Mesenchymal stem cell (in vitro differentiated cells and primary cell): ENCODE measurements around the gene SHANK1.

Experiments used
- DNase-seq: peaks from one replicate; pipeline ENCODE4 v3.0.0-alpha.2; 2013
- H2AFZ ChIP-seq: one replicate; pipeline ENCODE4 v1.6.1; 2013; ENCODE audit warnings: low read depth, mild to moderate bottlenecking, control low read depth, inconsistent platforms, low read length, moderate library complexity
- H2AK5ac ChIP-seq: 2 replicates; pipeline ENCODE4 v1.6.1; 2013; ENCODE audit warnings: low read length, moderate library complexity, mild to moderate bottlenecking, inconsistent platforms; ENCODE audit not compliant: severe bottlenecking
- H2BK120ac ChIP-seq: one replicate; pipeline ENCODE4 v1.6.1; 2013; ENCODE audit warnings: low read depth, mild to moderate bottlenecking, inconsistent platforms, low read length, moderate library complexity
- H2BK12ac ChIP-seq, 2 experiments: one replicate each; pipeline ENCODE4 v1.6.1; 2013; ENCODE audit warnings: inconsistent platforms in 2 of 2, low read length in 2 of 2, mild to moderate bottlenecking in 2 of 2, moderate library complexity in 2 of 2, control low read depth in 1 of 2
- H2BK15ac ChIP-seq: one replicate; pipeline ENCODE4 v1.6.1; 2013; ENCODE audit warnings: mild to moderate bottlenecking, low read depth, inconsistent platforms; ENCODE audit not compliant: poor library complexity, severe bottlenecking
- H2BK5ac ChIP-seq: 2 replicates; pipeline ENCODE4 v1.6.1; 2013; ENCODE audit warnings: low read depth, mild to moderate bottlenecking, low read length, control low read depth, inconsistent platforms; ENCODE audit not compliant: poor library complexity, severe bottlenecking
- H3K14ac ChIP-seq, 2 experiments: one replicate each; pipeline ENCODE4 v1.6.1; 2013; ENCODE audit warnings: inconsistent platforms in 2 of 2, low read length in 2 of 2, control low read depth in 1 of 2, mild to moderate bottlenecking in 1 of 2, moderate library complexity in 1 of 2
- H3K18ac ChIP-seq, 2 experiments: one replicate each; pipeline ENCODE4 v1.6.1; 2013; ENCODE audit warnings: inconsistent platforms in 2 of 2, low read length in 2 of 2, control low read depth in 1 of 2, low read depth in 1 of 2, mild to moderate bottlenecking in 1 of 2
- H3K23ac ChIP-seq, 2 experiments: one replicate each; pipeline ENCODE4 v1.6.1; 2013; ENCODE audit warnings: inconsistent platforms in 2 of 2, low read length in 2 of 2, mild to moderate bottlenecking in 2 of 2, moderate library complexity in 2 of 2, control low read depth in 1 of 2
- H3K27ac ChIP-seq: 2 replicates; pipeline ENCODE4 v1.5.1; 2013; ENCODE audit warnings: mild to moderate bottlenecking, moderate library complexity, low read length, control low read depth, inconsistent platforms; ENCODE audit not compliant: poor library complexity, severe bottlenecking
- H3K27me3 ChIP-seq, 2 experiments: 2 replicates each; pipeline versions ENCODE4 v1.6.1 to v1.7.0; 2013; ENCODE audit warnings: low read length in 2 of 2, mild to moderate bottlenecking in 2 of 2, moderate library complexity in 2 of 2, control low read depth in 1 of 2, inconsistent platforms in 1 of 2; ENCODE audit not compliant: control insufficient read depth in 1 of 2, insufficient read depth in 1 of 2
- H3K36me3 ChIP-seq, 2 experiments: 2 replicates each; pipeline versions ENCODE4 v1.6.1 to v1.7.0; 2013; ENCODE audit warnings: low read length in 2 of 2, control low read depth in 1 of 2, inconsistent platforms in 1 of 2, low read depth in 1 of 2, mild to moderate bottlenecking in 1 of 2; ENCODE audit not compliant: insufficient read depth in 2 of 2, control insufficient read depth in 1 of 2
- H3K4ac ChIP-seq, 2 experiments: one replicate each; pipeline ENCODE4 v1.6.1; 2013; ENCODE audit warnings: inconsistent platforms in 2 of 2, low read length in 2 of 2, mild to moderate bottlenecking in 2 of 2, moderate library complexity in 2 of 2, control low read depth in 1 of 2, low read depth in 1 of 2
- H3K4me1 ChIP-seq: 2 replicates; pipeline ENCODE4 v1.6.1; 2013; ENCODE audit warnings: low read depth, low read length, control low read depth; ENCODE audit not compliant: control insufficient read depth, insufficient read depth
- H3K4me2 ChIP-seq: 2 replicates; pipeline ENCODE4 v1.6.1; 2013; ENCODE audit warnings: low read length, mild to moderate bottlenecking, inconsistent platforms; ENCODE audit not compliant: poor library complexity, severe bottlenecking
- H3K4me3 ChIP-seq, 2 experiments: 2 replicates each; pipeline versions ENCODE4 v1.5.1 to v1.7.0; 2013; ENCODE audit warnings: low read length in 2 of 2, mild to moderate bottlenecking in 2 of 2, control low read depth in 1 of 2, low read depth in 1 of 2; ENCODE audit not compliant: insufficient read depth in 1 of 2
- H3K79me1 ChIP-seq: replicated peaks from 2 replicates; pipeline ENCODE4 v1.6.1; 2013; ENCODE audit warnings: mild to moderate bottlenecking, control low read depth, low read length, inconsistent platforms; ENCODE audit not compliant: poor library complexity, severe bottlenecking
- H3K9ac ChIP-seq: 2 replicates; pipeline ENCODE4 v1.7.0; 2013; ENCODE audit warnings: mild to moderate bottlenecking, low read length, moderate library complexity
- H3K9me3 ChIP-seq: 2 replicates; pipeline ENCODE4 v1.7.0; 2013; ENCODE audit warnings: mild to moderate bottlenecking, low read length; ENCODE audit not compliant: control insufficient read depth
- H4K8ac ChIP-seq: one replicate; pipeline ENCODE4 v1.6.1; 2013; ENCODE audit warnings: inconsistent platforms, mild to moderate bottlenecking, low read length, moderate library complexity
- H4K91ac ChIP-seq: one replicate; pipeline ENCODE4 v1.6.1; 2013; ENCODE audit warnings: mild to moderate bottlenecking, low read length, inconsistent platforms
- WGBS: methylation state at CpG from one replicate; pipeline ENCODE4 v1.1.7; 2013; ENCODE audit warnings: mixed read lengths; 5-methylcytosine and 5-hydroxymethylcytosine counted together

The SHANK1 gene

GRCh38 chr19:50673118-50673517 lies 46.5 kb downstream of the SHANK1 start:
- Histone ChIP-seq H3K18ac (no peak overlapping the region), H3K4me1 (no peaks in the 10 kb centered on the region), H2AFZ (no peak overlapping the region), H3K4me2 (no peak overlapping the region), H3K9ac (no peak overlapping the region), H3K9me3 (no peaks in the 10 kb centered on the region), H2BK120ac (no peak overlapping the region), H2BK12ac (no peak overlapping the region), H3K27ac (no peak overlapping the region), H2BK15ac (no peak overlapping the region), H3K14ac (no peak overlapping the region), H3K27me3 (peaks cover 0 to 50% of the 10 kb centered on the region in 2 experiments), H3K23ac (no peak overlapping the region), H2AK5ac (no peak overlapping the region), H3K36me3 (no peaks in the 10 kb centered on the region), H3K4me3 (no peak overlapping the region), H3K79me1 (no peaks in the 10 kb centered on the region), H3K4ac (no peak overlapping the region), H4K91ac (no peak overlapping the region), H2BK5ac (no peak overlapping the region), H4K8ac (no peak overlapping the region)
- DNase-seq = no peak
- 85% methylated on average over 15 of the region's 15 CpGs for WGBS

DNA sequence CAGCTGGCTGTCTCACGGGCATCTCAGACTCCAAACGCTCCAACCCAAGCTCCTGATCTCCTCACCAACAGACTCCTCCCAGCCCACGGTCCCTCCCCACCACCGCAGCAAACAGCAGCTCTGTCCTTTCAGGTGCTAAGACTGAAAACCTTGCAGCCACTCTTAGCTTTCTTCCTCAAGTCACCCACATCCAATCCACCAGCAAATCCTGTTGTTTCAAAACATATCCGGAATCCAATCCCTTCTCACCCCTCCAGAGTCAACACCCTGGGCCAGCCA lies 49.6 kb downstream of the SHANK1 start:
- Histone ChIP-seq H3K27ac (no peak overlapping the region), H4K91ac (no peak overlapping the region), H2AK5ac (no peak overlapping the region), H3K4me2 (no peak overlapping the region), H3K4me3 (no peak overlapping the region), H3K9me3 (no peaks in the 10 kb centered on the region), H2BK5ac (no peak overlapping the region), H3K36me3 (no peaks in the 10 kb centered on the region), H3K27me3 (peaks cover 0 to 65% of the 10 kb centered on the region in 2 experiments), H2BK120ac (no peak overlapping the region), H3K9ac (no peak overlapping the region), H3K23ac (no peak overlapping the region), H2AFZ (no peak overlapping the region), H4K8ac (no peak overlapping the region), H3K79me1 (no peaks in the 10 kb centered on the region), H3K18ac (no peak overlapping the region), H2BK15ac (no peak overlapping the region), H3K14ac (no peak overlapping the region), H3K4ac (no peak overlapping the region), H2BK12ac (no peak overlapping the region), H3K4me1 (no peaks in the 10 kb centered on the region)
- no peak for DNase-seq
- WGBS = 68% methylated on average over 5 of the region's 5 CpGs

GRCh38 chr19:50669302-50670101 lies 50.1 kb downstream of the SHANK1 start:
- H3K4ac ChIP-seq = no peak overlapping the region
- no peak overlapping the region for H3K14ac ChIP-seq
- no peak overlapping the region for H3K18ac ChIP-seq
- no peaks in the 10 kb centered on the region for H3K79me1 ChIP-seq
- H3K4me2 ChIP-seq = no peak overlapping the region
- no peak overlapping the region for H2AK5ac ChIP-seq
- H3K9ac ChIP-seq = no peak overlapping the region
- no peak overlapping the region for H2AFZ ChIP-seq
- H2BK5ac ChIP-seq = no peak overlapping the region
- no peak overlapping the region for H3K23ac ChIP-seq
- no peak overlapping the region for H3K4me3 ChIP-seq
- whole genome bisulfite sequencing = 62% methylated on average over 23 of the region's 23 CpGs
- no peak overlapping the region for H4K8ac ChIP-seq
- no peak overlapping the region for H2BK15ac ChIP-seq
- peaks cover under 1% of the 10 kb centered on the region for H3K9me3 ChIP-seq
- H2BK120ac ChIP-seq = no peak overlapping the region
- DNase-seq = no peak
- no peaks in the 10 kb centered on the region for H3K36me3 ChIP-seq
- H2BK12ac ChIP-seq = no peak overlapping the region
- H3K27ac ChIP-seq = no peak overlapping the region
- H4K91ac ChIP-seq = no peak overlapping the region
- H3K27me3 ChIP-seq = peaks cover 0 to 67% of the 10 kb centered on the region in 2 experiments
- H3K4me1 ChIP-seq = no peaks in the 10 kb centered on the region

- 83% methylated on average over 11 of the region's 20 CpGs for WGBS
- DNase-seq = no peak
- no peak overlapping the region for H3K23ac ChIP-seq
These were observed 50.7 kb downstream of the SHANK1 start for GRCh38 chr19:50668879-50669278.

More at GRCh38 chr19:50668879-50669278, 50.7 kb downstream of the SHANK1 start:
- Histone ChIP-seq H3K36me3 (no peaks in the 10 kb centered on the region), H3K18ac (no peak overlapping the region), H3K27ac (no peak overlapping the region), H2BK15ac (no peak overlapping the region), H3K9me3 (peaks cover 5% of the 10 kb centered on the region), H3K4ac (no peak overlapping the region), H2BK120ac (no peak overlapping the region), H3K14ac (no peak overlapping the region), H2AK5ac (no peak overlapping the region), H2BK5ac (no peak overlapping the region), H3K4me1 (no peaks in the 10 kb centered on the region), H3K4me3 (no peak overlapping the region), H4K8ac (no peak overlapping the region), H3K27me3 (peaks cover 0 to 61% of the 10 kb centered on the region in 2 experiments), H2BK12ac (no peak overlapping the region), H3K9ac (no peak overlapping the region), H2AFZ (no peak overlapping the region), H3K79me1 (no peaks in the 10 kb centered on the region), H4K91ac (no peak overlapping the region), H3K4me2 (no peak overlapping the region)
